ENCODE measurements around the gene L3MBTL3. TPM values are rescaled to one million over a fixed set of nuclear protein-coding genes. Genes with fewer than 3 reads are reported as not detected.

The L3MBTL3 gene
- total and polyA plus RNA-seq, 10 of the 15 experiments (the other 5 are each of a cell fraction or from before 2014, with no cell fraction given): 0.71 to 9.4 (median 6.2) TPM

GRCh38 chr6:130105996-130106704 is 87.8 kb downstream of the L3MBTL3 start (continued):
- no peak for TF ChIP-seq ELK1 (IDR thresholded peaks at IDR 0.05; ENCODE audit: low read depth, low read length)
- TF ChIP-seq ZNF24 (IDR thresholded peaks at IDR 0.05): no peak
- no peak for TF ChIP-seq BHLHE40 (IDR thresholded peaks at IDR 0.05; ENCODE audit: borderline replicate concordance in 1 of 2, low read depth in 2 of 2, low read length in 1 of 2)
- 0 out of 4 replicates have a peak, but pooled peaks of 1 of the 2 experiments have one; percentile 35 for TF ChIP-seq SRF (IDR thresholded peaks at IDR 0.05; ENCODE audit: low read depth in 2 of 2, low read length in 2 of 2)
- no peak for TF ChIP-seq SUPT20H (IDR thresholded peaks at IDR 0.05; ENCODE audit: borderline replicate concordance, control insufficient read depth, low read depth, low read length)
- TF ChIP-seq NKRF (conservative IDR thresholded peaks at IDR 0.05): no peak

GRCh38 chr6:130107710-130108109 is 89.3 kb downstream of the L3MBTL3 start:
- Histone ChIP-seq H3K4me1 (ENCODE audit: control insufficient read depth, insufficient read depth, low read length) (peaks cover 9% of the 10 kb centered on the region), H4K20me1 (ENCODE audit: control insufficient read depth, insufficient read depth) (no peaks in the 10 kb centered on the region), H2AFZ (ENCODE audit: control insufficient read depth, low read depth, low read length) (no peak overlapping the region), H3K79me2 (ENCODE audit: control insufficient read depth, insufficient read depth, low read length) (no peaks in the 10 kb centered on the region), H3K27ac (ENCODE audit: control insufficient read depth, insufficient read depth) (no peak overlapping the region), H3K36me3 (ENCODE audit: control insufficient read depth in 2 of 2, insufficient read depth in 2 of 2, low read length in 1 of 2) (no peaks in the 10 kb centered on the region; a peak in 2 of 4 replicates), H3K4me3 (no peak overlapping the region), H3K27me3 (replicated peaks in 1 of 2; ENCODE audit: control insufficient read depth in 2 of 2, insufficient read depth in 2 of 2, low read length in 1 of 2) (no peaks in the 10 kb centered on the region), H3K9me3 (replicated peaks; ENCODE audit: control insufficient read depth, insufficient read depth, low read length) (no peaks in the 10 kb centered on the region), H3K4me2 (ENCODE audit: control insufficient read depth, insufficient read depth) (no peak overlapping the region), H3K9ac (ENCODE audit: control insufficient read depth, insufficient read depth, low read length) (no peak overlapping the region)
- FAIRE-seq: no peak
- TF ChIP-seq ZNF24 (IDR thresholded peaks at IDR 0.05): 0 out of 2 replicates have a peak, but pooled peaks have one; percentile 22
- TF ChIP-seq ZZZ3 (IDR thresholded peaks at IDR 0.05; ENCODE audit: control insufficient read depth, insufficient read length, low read depth): no peak
- BruUV-seq (replicated peaks): no TSS peak
- in situ Hi-C loops (cut with MboI): no loop called here
- DNase-seq (ENCODE audit: low read depth, low spot score): no peak
- ChIA-PET SMC1A (ENCODE audit: uncharacterized antibody, unreplicated experiment) (interaction anchor here (0.6 to 2.5 kb wide), 13 partner anchors 8 to 633 kb away, joined by 3 to 21 read pairs (median 3); no protein-coding TSS in a partner anchor), POLR2A (interaction anchor here (1.2 kb wide), 1 partner anchor 10 kb away, joined by 5 read pairs; no protein-coding TSS in a partner anchor), CTCF (interaction anchor here (0.9 to 1.4 kb wide), 3 partner anchors 8 to 25 kb away, joined by 3 read pairs; no protein-coding TSS in a partner anchor), RAD21 (ENCODE audit: unreplicated experiment) (interaction anchor here (1.2 kb wide), 1 partner anchor 9 kb away, joined by 3 read pairs; no protein-coding TSS in a partner anchor)
- no peak; the same call in 1 of the 3 replicates for ATAC-seq
- WGBS (ENCODE audit: insufficient coverage, insufficient replicate concordance, low lambda C conversion rate, missing lambda C conversion rate): 95% methylated on average over 1 of the region's 1 CpG
- intact Hi-C loops (cut with micrococcal nuclease; ENCODE audit: unreplicated experiment): no loop called here
